NCI-H187 (cell line): Measurements from ENCODE around the gene UGT3A1.

Source experiments
- DNase-seq, 2 experiments: peaks; one replicate each; lab custom pipeline; 2025; lab: John Stamatoyannopoulos, UW

UGT3A1 gene

DNA sequence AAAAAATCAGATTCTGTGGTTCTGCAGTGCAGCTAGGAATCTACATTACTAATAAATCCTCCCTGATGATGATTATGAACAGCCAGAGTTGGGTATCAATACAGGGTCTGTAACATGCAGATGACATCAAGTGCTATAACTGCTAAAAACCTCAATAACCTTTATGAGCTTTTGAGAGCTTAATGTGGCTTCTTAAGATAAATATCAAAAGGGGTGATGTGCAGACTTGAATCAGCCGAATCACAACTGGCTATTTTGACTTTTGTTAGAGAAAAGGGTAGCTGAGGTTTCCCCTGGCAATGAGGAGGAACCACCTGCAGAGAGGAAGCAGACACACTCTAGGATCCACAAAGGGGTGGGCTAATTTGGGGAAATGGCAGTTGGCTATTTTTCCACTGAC, 83.0 kb downstream of the UGT3A1 start:
- DNase-seq = no peak

DNA sequence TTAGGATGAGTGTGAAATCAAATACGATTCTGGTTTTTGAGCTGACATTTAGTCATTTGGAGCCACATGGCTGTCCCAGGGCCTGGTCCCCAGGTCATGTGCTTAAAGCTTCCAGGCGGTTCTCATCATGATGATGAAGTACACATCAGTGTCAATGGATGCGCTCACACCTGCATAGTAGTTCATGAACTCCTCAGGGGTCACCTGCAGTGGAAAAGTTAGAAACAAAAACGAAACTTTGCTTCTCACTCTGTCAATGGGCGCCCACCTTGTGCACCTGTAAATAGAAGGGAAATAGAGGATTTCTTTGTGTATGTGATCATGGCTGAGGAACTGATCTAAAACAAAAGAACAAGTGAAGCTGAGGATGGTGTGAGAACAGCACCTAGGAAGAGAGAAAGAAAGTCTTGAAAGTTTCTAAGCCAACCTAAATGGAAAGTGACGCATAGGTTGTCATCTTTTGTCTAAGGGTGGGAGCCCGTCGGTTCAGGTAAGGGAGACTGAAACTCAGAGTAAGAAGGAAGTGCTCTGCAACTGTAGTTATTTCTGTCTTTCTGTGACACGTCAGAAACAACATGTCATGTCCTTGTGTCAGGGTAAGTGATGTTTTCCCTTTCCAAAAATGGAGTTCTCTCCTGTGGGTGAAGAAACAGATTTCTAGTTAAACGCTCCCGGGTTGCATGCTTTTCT, 86.6 kb downstream of the UGT3A1 start:
- no peak for DNase-seq

DNA sequence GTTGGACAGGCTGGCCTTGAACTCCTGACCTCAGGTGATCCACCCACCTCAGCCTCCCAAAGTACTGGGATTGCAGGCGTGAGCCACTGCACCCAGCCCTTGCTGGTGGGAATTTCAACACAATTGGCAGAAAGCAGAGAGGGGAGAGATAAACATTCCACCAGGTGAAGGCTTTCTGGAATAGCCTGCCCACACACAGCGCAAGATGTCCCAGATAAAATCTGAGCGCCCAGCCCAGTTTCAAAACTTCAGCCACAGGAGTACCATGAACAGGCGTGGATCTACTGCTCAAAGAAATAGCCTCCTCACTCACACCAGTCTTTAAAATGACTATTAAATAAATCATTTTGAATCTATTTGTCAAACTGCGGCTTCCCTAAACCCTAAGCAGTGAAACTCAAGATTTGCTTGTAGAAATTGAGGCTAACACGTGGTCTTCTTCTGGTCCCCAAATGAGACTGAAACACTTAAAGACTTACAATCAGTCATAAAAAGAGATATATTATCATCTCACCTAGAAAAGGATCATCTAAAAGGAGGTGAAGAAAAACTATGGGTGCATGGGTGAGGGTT, 87.5 kb downstream of the UGT3A1 start:
- no peak for DNase-seq

GRCh38 chr5:35902046-35902672, 89.0 kb downstream of the UGT3A1 start:
- DNase-seq = no peak
